Osteoblast (primary cell): ENCODE measurements around the gene GRIA2. TPM values are rescaled to one million over a fixed set of nuclear protein-coding genes. Genes with fewer than 3 reads are reported as not detected.

Experiments used
- DNase-seq: peaks from one replicate; pipeline ENCODE4 v3.0.0; 2011; ENCODE audit warnings: low spot score, mixed read lengths; ENCODE audit not compliant: insufficient read length; ENCODE audit errors: missing footprints
- H2AFZ ChIP-seq: 2 replicates; pipeline ENCODE4 v1.6.0; 2011; ENCODE audit warnings: mild to moderate bottlenecking, low read length
- H3K27ac ChIP-seq: 2 replicates; pipeline ENCODE4 v1.5.1; 2011; ENCODE audit warnings: mild to moderate bottlenecking, low read depth, low read length, moderate library complexity
- H3K27me3 ChIP-seq: 2 replicates; pipeline ENCODE4 v1.6.0; 2012; ENCODE audit warnings: mild to moderate bottlenecking, control low read depth, inconsistent platforms, low read length, moderate library complexity; ENCODE audit not compliant: insufficient read depth
- H3K36me3 ChIP-seq: 2 replicates; pipeline ENCODE4 v1.5.1; 2011; ENCODE audit warnings: mild to moderate bottlenecking, low read length, control low read depth, moderate library complexity; ENCODE audit not compliant: insufficient read depth
- H3K4me1 ChIP-seq: 2 replicates; pipeline ENCODE4 v1.5.1; 2011; ENCODE audit warnings: mild to moderate bottlenecking, low read length, control low read depth, moderate library complexity; ENCODE audit not compliant: insufficient read depth
- H3K4me2 ChIP-seq: 2 replicates; pipeline ENCODE4 v1.6.0; 2011; ENCODE audit warnings: mild to moderate bottlenecking, low read length; ENCODE audit not compliant: insufficient read depth
- H3K4me3 ChIP-seq: fragments of 200-600 bp; sonication (generic); 3 replicates; pipeline ENCODE4 v1.5.1; 2012; ENCODE audit warnings: mild to moderate bottlenecking, low read length, inconsistent platforms; ENCODE audit not compliant: insufficient read depth
- H3K79me2 ChIP-seq: 2 replicates; pipeline ENCODE4 v1.6.0; 2012; ENCODE audit warnings: mild to moderate bottlenecking, low read length, control low read depth, inconsistent platforms; ENCODE audit not compliant: insufficient read depth
- H3K9me3 ChIP-seq: 2 replicates; pipeline ENCODE4 v1.5.1; 2011; ENCODE audit warnings: low read depth, low read length, control low read depth
- H4K20me1 ChIP-seq: 2 replicates; pipeline ENCODE4 v1.6.0; 2012; ENCODE audit warnings: mild to moderate bottlenecking, low read length, control low read depth; ENCODE audit not compliant: insufficient read depth
- CTCF ChIP-seq: IDR thresholded peaks from 2 replicates; pipeline ENCODE4 v1.5.1; 2011; ENCODE audit warnings: mild to moderate bottlenecking, low read depth, low read length, moderate library complexity; ENCODE audit errors: extremely low read depth
- total RNA-seq: library from RNA; depleted of rRNA; stranded (reverse); fragments of >200 nt; gene quantifications from 2 replicates; pipeline ENCODE4 v1.2.3, GENCODE V29; 2012

GRIA2 gene
- total RNA-seq, 1 donor = not detected

GRCh38 chr4:157327666-157328065 lies 107.1 kb downstream of the GRIA2 start:
- H3K36me3 ChIP-seq = no peaks in the 10 kb centered on the region
- H4K20me1 ChIP-seq = no peaks in the 10 kb centered on the region
- TF ChIP-seq CTCF = no peak
- H3K4me3 ChIP-seq = no peak overlapping the region
- no peak overlapping the region for H2AFZ ChIP-seq
- no peak for DNase-seq
- H3K4me2 ChIP-seq = no peak overlapping the region
- H3K27me3 ChIP-seq = no peaks in the 10 kb centered on the region
- no peak overlapping the region for H3K27ac ChIP-seq
- H3K9me3 ChIP-seq = no peaks in the 10 kb centered on the region
- no peaks in the 10 kb centered on the region for H3K79me2 ChIP-seq
- H3K4me1 ChIP-seq = no peaks in the 10 kb centered on the region

- H4K20me1 ChIP-seq = no peaks in the 10 kb centered on the region
- no peak for TF ChIP-seq CTCF
- no peak overlapping the region for H3K27ac ChIP-seq
- H3K4me1 ChIP-seq = no peaks in the 10 kb centered on the region
- no peak for DNase-seq
- no peak overlapping the region for H3K4me2 ChIP-seq
- no peak overlapping the region for H3K4me3 ChIP-seq
- H3K36me3 ChIP-seq = no peaks in the 10 kb centered on the region
- no peak overlapping the region for H2AFZ ChIP-seq
- H3K79me2 ChIP-seq = no peaks in the 10 kb centered on the region
- no peaks in the 10 kb centered on the region for H3K9me3 ChIP-seq
- H3K27me3 ChIP-seq = no peaks in the 10 kb centered on the region
Measured at GRCh38 chr4:157357887-157358286, 137.4 kb downstream of the GRIA2 start.

- no peak for DNase-seq
- no peak overlapping the region for H3K4me2 ChIP-seq
- no peaks in the 10 kb centered on the region for H3K4me1 ChIP-seq
- H3K4me3 ChIP-seq = no peak overlapping the region
- no peak for TF ChIP-seq CTCF
- H3K79me2 ChIP-seq = no peaks in the 10 kb centered on the region
- no peak overlapping the region for H3K27ac ChIP-seq
- H4K20me1 ChIP-seq = no peaks in the 10 kb centered on the region
- H3K27me3 ChIP-seq = no peaks in the 10 kb centered on the region
- H3K36me3 ChIP-seq = no peaks in the 10 kb centered on the region
- H3K9me3 ChIP-seq = no peaks in the 10 kb centered on the region
- H2AFZ ChIP-seq = no peak overlapping the region
Measured at GRCh38 chr4:157358439-157358838, 137.9 kb downstream of the GRIA2 start.

- Histone ChIP-seq H3K4me3 (no peak overlapping the region), H2AFZ (no peak overlapping the region), H3K9me3 (no peaks in the 10 kb centered on the region), H3K4me1 (no peaks in the 10 kb centered on the region), H4K20me1 (no peaks in the 10 kb centered on the region), H3K36me3 (no peaks in the 10 kb centered on the region), H3K79me2 (no peaks in the 10 kb centered on the region), H3K27ac (no peak overlapping the region), H3K4me2 (no peak overlapping the region), H3K27me3 (no peaks in the 10 kb centered on the region)
- no peak for TF ChIP-seq CTCF
- DNase-seq = no peak
Measured at GRCh38 chr4:157358851-157359250, 138.3 kb downstream of the GRIA2 start.
